ENCODE results near the gene ZNF414. TPM values are rescaled to one million over a fixed set of nuclear protein-coding genes. Genes with fewer than 3 reads are reported as not detected.

The ZNF414 gene
- total and polyA plus RNA-seq, 2 experiments from 2014 or later = 1.8 to 13.0 TPM

DNA sequence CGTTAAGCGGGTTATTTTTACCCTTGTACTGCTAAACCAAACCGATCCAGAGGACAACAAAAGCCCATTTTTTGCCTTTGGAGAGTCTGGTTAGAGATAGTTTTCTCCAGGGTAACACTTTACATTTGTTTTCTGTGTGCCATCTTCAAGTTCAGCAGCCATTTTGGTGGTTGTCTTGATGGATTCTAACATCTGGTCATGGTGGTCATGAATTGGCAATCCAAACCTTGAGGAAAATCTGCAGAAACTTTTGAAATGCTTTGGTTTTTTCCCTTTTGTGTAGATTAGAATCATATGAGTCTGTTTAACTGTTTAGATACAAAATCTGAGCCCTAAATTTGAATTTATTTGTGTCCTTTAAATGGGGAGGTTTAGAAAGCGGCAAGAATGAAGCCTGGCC, 52.6 kb downstream of the ZNF414 start:
- in situ Hi-C loops (cut with MboI) = no loop called here
- H4K20me1 ChIP-seq (ENCODE audit: insufficient read depth) = peaks cover 28% of the 10 kb centered on the region
- no peaks in the 10 kb centered on the region for H3K9me3 ChIP-seq (ENCODE audit: low read depth)
- H3K9ac ChIP-seq = no peak overlapping the region
- no peak for TF ChIP-seq EZH2phosphoT487 (IDR thresholded peaks at IDR 0.05; ENCODE audit: insufficient read depth, low read depth)
- no peak for TF ChIP-seq EZH2 (IDR thresholded peaks at IDR 0.05; ENCODE audit: insufficient read depth, poor library complexity, severe bottlenecking)
- peak overlapping the region; percentile 83 for H3K4me2 ChIP-seq (ENCODE audit: unreplicated experiment)
- no peaks in the 10 kb centered on the region for H3K9me2 ChIP-seq (ENCODE audit: insufficient read depth)
- no peaks in the 10 kb centered on the region for H3K27me3 ChIP-seq (replicated peaks; ENCODE audit: insufficient read depth)
- WGBS, 2 experiments (ENCODE audit: low coverage in 1 of 2, low lambda C conversion rate in 2 of 2, missing lambda C conversion rate in 2 of 2) = 77 to 80% methylated on average over 4 of the region's 4 CpGs
- H3K4me3 ChIP-seq = no peak overlapping the region
- H2AFZ ChIP-seq = no peak overlapping the region
- peaks cover 46% of the 10 kb centered on the region for H3F3A ChIP-seq (ENCODE audit: insufficient read depth)
- H3K79me2 ChIP-seq (ENCODE audit: insufficient read depth) = peaks cover 97% of the 10 kb centered on the region
- H3K36me3 ChIP-seq (ENCODE audit: low read depth) = peaks cover 18% of the 10 kb centered on the region
- H3K4me1 ChIP-seq (ENCODE audit: insufficient read depth) = peaks cover 32% of the 10 kb centered on the region
- H3K27ac ChIP-seq = peak overlapping the region; percentile 89
- DNase-seq = no peak

- peak; percentile 61 for DNase-seq
- Histone ChIP-seq H3K27ac (peak overlapping the region; percentile 89), H3K9ac (peak overlapping the region; percentile 67), H3K9me3 (ENCODE audit: low read depth) (no peaks in the 10 kb centered on the region), H3F3A (ENCODE audit: insufficient read depth) (peaks cover 46% of the 10 kb centered on the region), H3K4me1 (ENCODE audit: insufficient read depth) (peaks cover 32% of the 10 kb centered on the region), H3K9me2 (ENCODE audit: insufficient read depth) (no peaks in the 10 kb centered on the region), H3K4me3 (peak overlapping the region; percentile 61), H3K4me2 (ENCODE audit: unreplicated experiment) (peak overlapping the region; percentile 83), H2AFZ (no peak overlapping the region), H4K20me1 (ENCODE audit: insufficient read depth) (peaks cover 31% of the 10 kb centered on the region), H3K27me3 (replicated peaks; ENCODE audit: insufficient read depth) (no peaks in the 10 kb centered on the region), H3K36me3 (ENCODE audit: low read depth) (peaks cover 11% of the 10 kb centered on the region), H3K79me2 (ENCODE audit: insufficient read depth) (peaks cover 97% of the 10 kb centered on the region)
- 43 to 48% methylated on average over 7 of the region's 7 CpGs for WGBS, 2 experiments (ENCODE audit: low coverage in 1 of 2, low lambda C conversion rate in 2 of 2, missing lambda C conversion rate in 2 of 2)
- in situ Hi-C loops (cut with MboI) = no loop called here
- TF ChIP-seq EZH2 (IDR thresholded peaks at IDR 0.05; ENCODE audit: insufficient read depth, poor library complexity, severe bottlenecking) = no peak
- TF ChIP-seq EZH2phosphoT487 (IDR thresholded peaks at IDR 0.05; ENCODE audit: insufficient read depth, low read depth) = no peak
Observed at GRCh38 chr19:8460516-8461298, 53.3 kb downstream of the ZNF414 start.

Other genes starting within 250 kb of the ZNF414 start
- gene CD320, start 205.8 kb downstream of the ZNF414 start, total RNA-seq (2014; rRNA removed; shearing (Covaris generic)) = 55.8 and 65.8 TPM in 2 replicates
- 72.2 and 79.4 TPM in 2 replicates for gene CD320, start 205.8 kb downstream of the ZNF414 start, polyA plus RNA-seq (2016; fragmentation: Nextera tagmentation; extraction: Ambion mirVana)
- 17.6 and 30.7 TPM in 2 replicates for gene NDUFA7, start 192.8 kb downstream of the ZNF414 start, total RNA-seq (2014; rRNA removed; shearing (Covaris generic))
- gene NDUFA7, start 192.8 kb downstream of the ZNF414 start, polyA plus RNA-seq (2016; fragmentation: Nextera tagmentation; extraction: Ambion mirVana) = 105 and 108 TPM in 2 replicates
- 116 and 235 TPM in 2 replicates for gene RPS28, start 192.7 kb downstream of the ZNF414 start, total RNA-seq (2014; rRNA removed; shearing (Covaris generic))
- 580 and 587 TPM in 2 replicates for gene RPS28, start 192.7 kb downstream of the ZNF414 start, polyA plus RNA-seq (2016; fragmentation: Nextera tagmentation; extraction: Ambion mirVana)
- 0.11 and 0.63 TPM in 2 replicates for gene KANK3, start 170.9 kb downstream of the ZNF414 start, total RNA-seq (2014; rRNA removed; shearing (Covaris generic))
- gene KANK3, start 170.9 kb downstream of the ZNF414 start, polyA plus RNA-seq (2016; fragmentation: Nextera tagmentation; extraction: Ambion mirVana) = not detected in 2 replicates
- gene ANGPTL4, start 150.0 kb downstream of the ZNF414 start, total RNA-seq (2014; rRNA removed; shearing (Covaris generic)) = 11.4 and 13.1 TPM in 2 replicates
- gene ANGPTL4, start 150.0 kb downstream of the ZNF414 start, polyA plus RNA-seq (2016; fragmentation: Nextera tagmentation; extraction: Ambion mirVana) = 37.9 and 39.9 TPM in 2 replicates
- gene RAB11B, start 123.8 kb downstream of the ZNF414 start, total RNA-seq (2014; rRNA removed; shearing (Covaris generic)) = 10.4 and 13.3 TPM in 2 replicates
- 84.9 and 85.9 TPM in 2 replicates for gene RAB11B, start 123.8 kb downstream of the ZNF414 start, polyA plus RNA-seq (2016; fragmentation: Nextera tagmentation; extraction: Ambion mirVana)
- gene MARCHF2, start 100.9 kb downstream of the ZNF414 start, total RNA-seq (2014; rRNA removed; shearing (Covaris generic)) = 64.2 and 87.4 TPM in 2 replicates
- gene MARCHF2, start 100.9 kb downstream of the ZNF414 start, polyA plus RNA-seq (2016; fragmentation: Nextera tagmentation; extraction: Ambion mirVana) = 33.1 and 33.4 TPM in 2 replicates
- 69.4 and 71.0 TPM in 2 replicates for gene HNRNPM, start 69.2 kb downstream of the ZNF414 start, total RNA-seq (2014; rRNA removed; shearing (Covaris generic))
- gene HNRNPM, start 69.2 kb downstream of the ZNF414 start, polyA plus RNA-seq (2016; fragmentation: Nextera tagmentation; extraction: Ambion mirVana) = 116 and 117 TPM in 2 replicates
- gene PRAM1, start 11.5 kb downstream of the ZNF414 start, total RNA-seq (2014; rRNA removed; shearing (Covaris generic)) = not detected in 2 replicates
- not detected in 2 replicates for gene PRAM1, start 11.5 kb downstream of the ZNF414 start, polyA plus RNA-seq (2016; fragmentation: Nextera tagmentation; extraction: Ambion mirVana)
- gene MYO1F, start 63.3 kb upstream of the ZNF414 start, total RNA-seq (2014; rRNA removed; shearing (Covaris generic)) = 0.54 and 9.0 TPM in 2 replicates
- 1.1 and 1.6 TPM in 2 replicates for gene MYO1F, start 63.3 kb upstream of the ZNF414 start, polyA plus RNA-seq (2016; fragmentation: Nextera tagmentation; extraction: Ambion mirVana)
- gene ADAMTS10, start 96.5 kb upstream of the ZNF414 start, total RNA-seq (2014; rRNA removed; shearing (Covaris generic)) = 12.2 and 12.9 TPM in 2 replicates
- gene ADAMTS10, start 96.5 kb upstream of the ZNF414 start, polyA plus RNA-seq (2016; fragmentation: Nextera tagmentation; extraction: Ambion mirVana) = 3.5 and 4.3 TPM in 2 replicates
- gene NFILZ, start 116.5 kb upstream of the ZNF414 start, total RNA-seq (2014; rRNA removed; shearing (Covaris generic)) = not detected in 2 replicates
- gene NFILZ, start 116.5 kb upstream of the ZNF414 start, polyA plus RNA-seq (2016; fragmentation: Nextera tagmentation; extraction: Ambion mirVana) = not detected in 2 replicates
- gene ACTL9, start 184.6 kb upstream of the ZNF414 start, total RNA-seq (2014; rRNA removed; shearing (Covaris generic)) = not detected in 2 replicates
- not detected in 2 replicates for gene ACTL9, start 184.6 kb upstream of the ZNF414 start, polyA plus RNA-seq (2016; fragmentation: Nextera tagmentation; extraction: Ambion mirVana)
- gene OR2Z1, start 207.5 kb upstream of the ZNF414 start, total RNA-seq (2014; rRNA removed; shearing (Covaris generic)) = not detected in 2 replicates
- not detected in 2 replicates for gene OR2Z1, start 207.5 kb upstream of the ZNF414 start, polyA plus RNA-seq (2016; fragmentation: Nextera tagmentation; extraction: Ambion mirVana)